H9 (cell line): ENCODE results near the gene SOCS4. TPM values are rescaled to one million over a fixed set of nuclear protein-coding genes. Genes with fewer than 3 reads are reported as not detected.
A peak's percentile ranks its signal among the peaks of the same experiment; 100 is the strongest.

Experiments used
- DNase-seq: peaks from one replicate; pipeline ENCODE4 v3.0.0-alpha.2; 2017
- H2AFZ ChIP-seq: one replicate; pipeline ENCODE4 v1.6.1; 2013; ENCODE audit warnings: mild to moderate bottlenecking, low read length, control low read depth, moderate library complexity
- H2AK5ac ChIP-seq: 2 replicates; pipeline ENCODE4 v1.6.1; 2013; ENCODE audit warnings: low read length, control low read depth, mixed read lengths; ENCODE audit not compliant: insufficient read length
- H2BK120ac ChIP-seq: one replicate; pipeline ENCODE4 v1.6.1; 2013; ENCODE audit warnings: low read depth, mild to moderate bottlenecking, low read length, control low read depth, inconsistent platforms; ENCODE audit not compliant: poor library complexity, severe bottlenecking
- H2BK12ac ChIP-seq: 2 replicates; pipeline ENCODE4 v1.6.1; 2013; ENCODE audit warnings: low read length, control low read depth, mixed read lengths, low read depth; ENCODE audit not compliant: insufficient read length
- H2BK15ac ChIP-seq: 2 replicates; pipeline ENCODE4 v1.6.1; 2013; ENCODE audit warnings: low read depth, low read length, control low read depth
- H2BK20ac ChIP-seq: one replicate; pipeline ENCODE4 v1.6.1; 2013; ENCODE audit warnings: low read depth, mild to moderate bottlenecking, low read length, control low read depth, inconsistent platforms; ENCODE audit not compliant: poor library complexity, severe bottlenecking
- H2BK5ac ChIP-seq: 2 replicates; pipeline ENCODE4 v1.6.1; 2013; ENCODE audit warnings: low read length, control low read depth, mixed read lengths; ENCODE audit not compliant: insufficient read length
- H3K14ac ChIP-seq: 2 replicates; pipeline ENCODE4 v1.6.1; 2013; ENCODE audit warnings: low read length, control low read depth; ENCODE audit not compliant: insufficient read depth
- H3K18ac ChIP-seq: 2 replicates; pipeline ENCODE4 v1.6.1; 2013; ENCODE audit warnings: low read depth, mild to moderate bottlenecking, mixed read lengths, low read length, control low read depth; ENCODE audit not compliant: insufficient read length
- H3K23ac ChIP-seq: 2 replicates; pipeline ENCODE4 v1.6.1; 2013; ENCODE audit warnings: low read length, control low read depth, mixed read lengths, low read depth; ENCODE audit not compliant: insufficient read length
- H3K23me2 ChIP-seq: 2 replicates; pipeline ENCODE4 v1.6.1; 2013; ENCODE audit warnings: low read depth, mild to moderate bottlenecking, mixed read lengths, low read length, control low read depth; ENCODE audit not compliant: insufficient read length, poor library complexity, severe bottlenecking
- H3K27ac ChIP-seq: 2 replicates; pipeline ENCODE4 v1.5.1; 2013; ENCODE audit warnings: low read length, control low read depth, mixed read lengths, low read depth; ENCODE audit not compliant: insufficient read length
- H3K27me3 ChIP-seq: 2 replicates; pipeline ENCODE4 v1.6.1; 2013; ENCODE audit warnings: low read length, control low read depth, inconsistent platforms; ENCODE audit not compliant: insufficient read depth
- H3K4ac ChIP-seq: 2 replicates; pipeline ENCODE4 v1.6.1; 2013; ENCODE audit warnings: low read depth, mild to moderate bottlenecking, control low read depth, inconsistent platforms, low read length, moderate library complexity
- H3K4me1 ChIP-seq: 2 replicates; pipeline ENCODE4 v1.6.1; 2013; ENCODE audit warnings: low read length, control low read depth, inconsistent platforms; ENCODE audit not compliant: insufficient read depth
- H3K4me2 ChIP-seq: 2 replicates; pipeline ENCODE4 v1.6.1; 2013; ENCODE audit warnings: low read length, control low read depth, mixed read lengths; ENCODE audit not compliant: insufficient read length, insufficient read depth
- H3K56ac ChIP-seq: 2 replicates; pipeline ENCODE4 v1.6.1; 2013; ENCODE audit warnings: low read depth, mild to moderate bottlenecking, mixed read lengths, low read length, control low read depth; ENCODE audit not compliant: insufficient read length
- H3K79me1 ChIP-seq: 2 replicates; pipeline ENCODE4 v1.6.1; 2013; ENCODE audit warnings: low read depth, mild to moderate bottlenecking, moderate library complexity, low read length, control low read depth, inconsistent platforms; ENCODE audit not compliant: insufficient read depth, poor library complexity, severe bottlenecking
- H3K79me2 ChIP-seq: 2 replicates; pipeline ENCODE4 v1.6.1; 2013; ENCODE audit warnings: low read length, control low read depth, inconsistent platforms; ENCODE audit not compliant: insufficient read depth
- H3K9ac ChIP-seq: 2 replicates; pipeline ENCODE4 v1.6.1; 2013; ENCODE audit warnings: low read length, control low read depth, mixed read lengths; ENCODE audit not compliant: insufficient read length; ENCODE audit errors: extremely low read depth
- H3K9me3 ChIP-seq: one replicate; pipeline ENCODE4 v1.6.1; 2013; ENCODE audit warnings: low read depth, low read length, inconsistent platforms; ENCODE audit not compliant: control insufficient read depth
- H3T11ph ChIP-seq: one replicate; pipeline ENCODE4 v1.6.1; 2013; ENCODE audit warnings: mild to moderate bottlenecking, low read length, control low read depth, inconsistent platforms
- H4K20me1 ChIP-seq: one replicate; pipeline ENCODE4 v1.6.1; 2013; ENCODE audit not compliant: control insufficient read depth, insufficient read length, insufficient read depth
- H4K5ac ChIP-seq: 2 replicates; pipeline ENCODE4 v1.6.1; 2013; ENCODE audit warnings: low read depth, mild to moderate bottlenecking, mixed read lengths, low read length, control low read depth; ENCODE audit not compliant: insufficient read length
- H4K8ac ChIP-seq: replicated peaks from 2 replicates; pipeline ENCODE4 v1.6.1; 2013; ENCODE audit warnings: low read length, control low read depth, mixed read lengths, low read depth; ENCODE audit not compliant: insufficient read length
- H4K91ac ChIP-seq: 2 replicates; pipeline ENCODE4 v1.6.1; 2013; ENCODE audit warnings: low read depth, mild to moderate bottlenecking, moderate library complexity, mixed read lengths, low read length, control low read depth; ENCODE audit not compliant: insufficient read length
- H3K27ac Mint-ChIP-seq, 3 experiments: 2 replicates in 2 of 3; 3 replicates in 1 of 3; pipeline ENCODE4 v1.8.0; 2020 to 2021; ENCODE audit warnings: mixed read lengths in 3 of 3, mild to moderate bottlenecking in 1 of 3, moderate library complexity in 1 of 3
- H3K27me3 Mint-ChIP-seq: 2 replicates; pipeline ENCODE4 v1.8.0; 2021; ENCODE audit warnings: low read depth, mild to moderate bottlenecking, moderate library complexity, mixed read lengths
- H3K36me3 Mint-ChIP-seq, 3 experiments: 2 replicates in 2 of 3; 3 replicates in 1 of 3; pipeline ENCODE4 v1.8.0; 2020 to 2021; ENCODE audit warnings: low read depth in 3 of 3, mixed read lengths in 3 of 3; ENCODE audit not compliant: insufficient read depth in 1 of 3
- H3K4me1 Mint-ChIP-seq, 2 experiments: 2 replicates each; pipeline ENCODE4 v1.8.0; 2020; ENCODE audit warnings: mixed read lengths in 2 of 2
- H3K4me3 Mint-ChIP-seq, 2 experiments: 2 replicates in 1 of 2; 3 replicates in 1 of 2; pipeline ENCODE4 v1.8.0; 2020 to 2021; ENCODE audit warnings: mild to moderate bottlenecking in 2 of 2, mixed read lengths in 2 of 2, moderate library complexity in 1 of 2
- H3K9me3 Mint-ChIP-seq, 2 experiments: 2 replicates in 1 of 2; 3 replicates in 1 of 2; pipeline ENCODE4 v1.8.0; 2020; ENCODE audit warnings: mild to moderate bottlenecking in 2 of 2, mixed read lengths in 2 of 2, moderate library complexity in 1 of 2
- WGBS: extraction: QIAGEN DNeasy Blood & Tissue Kit; methylation state at CpG from one replicate; pipeline ENCODE4 v1.1.7; 2013; ENCODE audit warnings: missing lambda C conversion rate, low lambda C conversion rate, mixed read lengths; ENCODE audit not compliant: insufficient read length; ENCODE audit errors: extremely low coverage; 5-methylcytosine and 5-hydroxymethylcytosine counted together
- total RNA-seq: library from RNA; stranded (reverse); gene quantifications from 2 replicates; pipeline ENCODE4 v1.2.1, GENCODE V29; 2021
- TF ChIP-seq, protein P1 (sequence below): fragments of 200-600 bp; sonication (generic); conservative IDR thresholded peaks from 3 replicates; pipeline ENCODE4 v1.8.0; 2021; ENCODE audit warnings: antibody characterized with exemption, mild to moderate bottlenecking

SOCS4 gene
- total RNA-seq, 1 experiment from 2014 or later = 38.5 TPM

- no peak overlapping the region for H4K91ac ChIP-seq
- H4K20me1 ChIP-seq = no peaks in the 10 kb centered on the region
- H3K18ac ChIP-seq = no peak overlapping the region
- no CpG with 5 or more reads among the region's 8 CpGs for WGBS
- H3K79me1 ChIP-seq = no peaks in the 10 kb centered on the region
- peak overlapping the region; percentile 79 for H3K4me2 ChIP-seq
- no peak overlapping the region for H3K23ac ChIP-seq
- H2BK120ac ChIP-seq = no peak overlapping the region
- H2AFZ ChIP-seq = no peak overlapping the region
- H3K27me3 ChIP-seq = no peaks in the 10 kb centered on the region
- TF ChIP-seq, protein P1, sequence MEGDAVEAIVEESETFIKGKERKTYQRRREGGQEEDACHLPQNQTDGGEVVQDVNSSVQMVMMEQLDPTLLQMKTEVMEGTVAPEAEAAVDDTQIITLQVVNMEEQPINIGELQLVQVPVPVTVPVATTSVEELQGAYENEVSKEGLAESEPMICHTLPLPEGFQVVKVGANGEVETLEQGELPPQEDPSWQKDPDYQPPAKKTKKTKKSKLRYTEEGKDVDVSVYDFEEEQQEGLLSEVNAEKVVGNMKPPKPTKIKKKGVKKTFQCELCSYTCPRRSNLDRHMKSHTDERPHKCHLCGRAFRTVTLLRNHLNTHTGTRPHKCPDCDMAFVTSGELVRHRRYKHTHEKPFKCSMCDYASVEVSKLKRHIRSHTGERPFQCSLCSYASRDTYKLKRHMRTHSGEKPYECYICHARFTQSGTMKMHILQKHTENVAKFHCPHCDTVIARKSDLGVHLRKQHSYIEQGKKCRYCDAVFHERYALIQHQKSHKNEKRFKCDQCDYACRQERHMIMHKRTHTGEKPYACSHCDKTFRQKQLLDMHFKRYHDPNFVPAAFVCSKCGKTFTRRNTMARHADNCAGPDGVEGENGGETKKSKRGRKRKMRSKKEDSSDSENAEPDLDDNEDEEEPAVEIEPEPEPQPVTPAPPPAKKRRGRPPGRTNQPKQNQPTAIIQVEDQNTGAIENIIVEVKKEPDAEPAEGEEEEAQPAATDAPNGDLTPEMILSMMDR = no peak
- Mint-ChIP-seq H3K4me3 (peak overlapping the region; percentile 95 to 96), H3K9me3 (peaks cover 0 to 4% of the 10 kb centered on the region in 2 experiments; a peak in 1 of 5 replicates), H3K27ac (peak overlapping the region in 2 of 3 experiments; percentile 98; a peak in 4 of 7 replicates), H3K27me3 (no peaks in the 10 kb centered on the region), H3K4me1 (peaks cover 51 to 52% of the 10 kb centered on the region in 2 experiments), H3K36me3 (peaks cover 7 to 32% (median 28%) of the 10 kb centered on the region in 3 experiments; a peak in 6 of 7 replicates)
- no peaks in the 10 kb centered on the region for H3K9me3 ChIP-seq
- peak overlapping the region; percentile 91 for H3K9ac ChIP-seq
- H3K27ac ChIP-seq = no peak overlapping the region
- H3K4ac ChIP-seq = no peak overlapping the region
- no peak overlapping the region for H2BK12ac ChIP-seq
- no peak overlapping the region for H3T11ph ChIP-seq
- H2BK15ac ChIP-seq = no peak overlapping the region
- H4K5ac ChIP-seq = no peak overlapping the region
- H4K8ac ChIP-seq = no peak overlapping the region
- no peak overlapping the region for H2BK5ac ChIP-seq
- peaks cover 17% of the 10 kb centered on the region; the same call in 1 of the 2 replicates for H3K79me2 ChIP-seq
- H3K23me2 ChIP-seq = peaks cover 13% of the 10 kb centered on the region
- H3K4me1 ChIP-seq = no peaks in the 10 kb centered on the region
- no peak overlapping the region for H2BK20ac ChIP-seq
- H2AK5ac ChIP-seq = no peak overlapping the region
- H3K56ac ChIP-seq = no peak overlapping the region
- H3K14ac ChIP-seq = no peak overlapping the region
- no peak for DNase-seq
Measured at GRCh38 chr14:55028066-55028465, 1.0 kb downstream of the SOCS4 start.
